GM18520 (cell line): Measurements from ENCODE around the gene ARID3A.
A peak's percentile ranks its signal among the peaks of the same experiment; 100 is the strongest.
"Not testable (repeated sequence)": the region's sequence is repeated elsewhere in the genome, so short reads cannot be mapped to it uniquely, and the experiment has no call there.

ENCODE experiments used
- ATAC-seq: cut with Tn5 transposase; IDR thresholded peaks from one replicate; pipeline ENCODE4 v1.9.1; 2021; ENCODE audit not compliant: unreplicated experiment

Gene ARID3A

GRCh38 chr19:945401-946252, 19.8 kb downstream of the ARID3A start:
- no peak for ATAC-seq

- no peak for ATAC-seq
Observed at GRCh38 chr19:947090-947706, 21.4 kb downstream of the ARID3A start.

GRCh38 chr19:947707-948539, 22.1 kb downstream of the ARID3A start:
- peak; percentile 71 for ATAC-seq

GRCh38 chr19:948842-949496, 23.1 kb downstream of the ARID3A start:
- ATAC-seq, result no peak

- ATAC-seq, result no peak
Observed at GRCh38 chr19:950352-951066, 24.7 kb downstream of the ARID3A start.

GRCh38 chr19:952049-952679, 26.3 kb downstream of the ARID3A start:
- no peak for ATAC-seq

GRCh38 chr19:952680-953444, 27.0 kb downstream of the ARID3A start:
- ATAC-seq, result no peak

- no peak for ATAC-seq
Observed at GRCh38 chr19:953445-954271, 27.8 kb downstream of the ARID3A start.

GRCh38 chr19:954272-954671, 28.4 kb downstream of the ARID3A start:
- ATAC-seq, result no peak

- ATAC-seq, result peak; percentile 48
Observed at GRCh38 chr19:954672-955494, 29.0 kb downstream of the ARID3A start.

- ATAC-seq, result no peak
Observed at GRCh38 chr19:955803-956765, 30.2 kb downstream of the ARID3A start.

GRCh38 chr19:956766-957440, 31.1 kb downstream of the ARID3A start:
- ATAC-seq, result no peak

GRCh38 chr19:957578-957977, 31.7 kb downstream of the ARID3A start:
- not testable (repeated sequence) for ATAC-seq

- no peak for ATAC-seq
Observed at GRCh38 chr19:958967-959855, 33.4 kb downstream of the ARID3A start.

GRCh38 chr19:960020-960419, 34.2 kb downstream of the ARID3A start:
- ATAC-seq, result no peak
